BJ (cell line): ENCODE data around the gene GAS2L1. TPM values are rescaled to one million over a fixed set of nuclear protein-coding genes. Genes with fewer than 3 reads are reported as not detected.

Experiments
- CTCF ChIA-PET: fragments of 350-600 bp; formaldehyde crosslinking; extraction: SDS; loops from one replicate; lab custom pipeline; 2021; ENCODE audit warnings: antibody characterized with exemption, inconsistent platforms; lab: Yijun Ruan, JAX
- POLR2A ChIA-PET: fragments of 300-600 bp; sonication (Branson Sonifier 250); formaldehyde crosslinking; extraction: SDS; loops from one replicate; lab custom pipeline; 2021; ENCODE audit warnings: antibody characterized with exemption; lab: Charles Lee
- DNase-seq: peaks from one replicate; pipeline ENCODE4 v3.0.0-alpha.2; 2011; ENCODE audit warnings: low read depth
- H3K27me3 ChIP-seq: 2 replicates; pipeline ENCODE4 v1.6.0; 2011; ENCODE audit warnings: low read length; ENCODE audit not compliant: control insufficient read depth, insufficient read depth
- H3K36me3 ChIP-seq: 2 replicates; pipeline ENCODE4 v1.5.1; 2011; ENCODE audit warnings: low read length; ENCODE audit not compliant: control insufficient read depth, insufficient read depth
- H3K4me3 ChIP-seq: 2 replicates; pipeline ENCODE4 v1.5.1; 2011; ENCODE audit warnings: low read depth, mild to moderate bottlenecking, control low read depth, low read length
- CTCF ChIP-seq: IDR thresholded peaks from 2 replicates; pipeline ENCODE4 v1.5.1; 2011; ENCODE audit warnings: low read depth, mild to moderate bottlenecking, control low read depth, inconsistent platforms, low read length, moderate library complexity; ENCODE audit not compliant: insufficient read depth
- polyA plus RNA-seq: library from polyadenylated mRNA; depleted of rRNA; stranded (reverse); fragments of >200 nt; gene quantifications from 2 replicates; pipeline ENCODE4 v1.2.3, GENCODE V29; 2011

Gene GAS2L1
- polyA plus RNA-seq, 1 experiment = 17.0 TPM

GRCh38 chr22:29275819-29276565 is 30.5 kb upstream of the GAS2L1 start:
- ChIA-PET POLR2A (no interaction called here), CTCF (no interaction called here)
- DNase-seq = no peak
- Histone ChIP-seq H3K4me3 (no peak overlapping the region), H3K27me3 (no peaks in the 10 kb centered on the region), H3K36me3 (peaks cover 17% of the 10 kb centered on the region)
- TF ChIP-seq CTCF = no peak

- no peak for TF ChIP-seq CTCF
- CTCF ChIA-PET = interaction anchor here (0.5 kb wide), 1 partner anchor 86 kb away, joined by 4 read pairs; no protein-coding TSS in a partner anchor
- Histone ChIP-seq H3K4me3 (no peak overlapping the region), H3K36me3 (peaks cover 21% of the 10 kb centered on the region), H3K27me3 (no peaks in the 10 kb centered on the region)
- no peak for DNase-seq
- POLR2A ChIA-PET = no interaction called here
Measured at GRCh38 chr22:29277927-29278326, 28.5 kb upstream of the GAS2L1 start.

GRCh38 chr22:29284196-29284595 is 22.3 kb upstream of the GAS2L1 start:
- Histone ChIP-seq H3K36me3 (peaks cover 26% of the 10 kb centered on the region), H3K4me3 (no peak overlapping the region), H3K27me3 (no peaks in the 10 kb centered on the region)
- DNase-seq = no peak
- no peak for TF ChIP-seq CTCF
- ChIA-PET POLR2A (interaction anchor here (0.6 kb wide), 1 partner anchor 13 kb away, joined by 5 read pairs; no protein-coding TSS in a partner anchor), CTCF (interaction anchor here (0.8 kb wide), 1 partner anchor 39 kb away, joined by 3 read pairs; no protein-coding TSS in a partner anchor)

GRCh38 chr22:29288837-29289236 is 17.6 kb upstream of the GAS2L1 start:
- CTCF ChIA-PET = no interaction called here
- peaks cover 29% of the 10 kb centered on the region for H3K36me3 ChIP-seq
- no peak for TF ChIP-seq CTCF

GRCh38 chr22:29290061-29290460 is 16.4 kb upstream of the GAS2L1 start:
- TF ChIP-seq CTCF = no peak
- Histone ChIP-seq H3K4me3 (no peak overlapping the region), H3K27me3 (no peaks in the 10 kb centered on the region), H3K36me3 (peaks cover 28% of the 10 kb centered on the region)
- CTCF ChIA-PET = no interaction called here
- DNase-seq = no peak
- POLR2A ChIA-PET = no interaction called here

More at GRCh38 chr22:29288837-29289236, 17.6 kb upstream of the GAS2L1 start:
- Histone ChIP-seq H3K27me3 (no peaks in the 10 kb centered on the region), H3K4me3 (no peak overlapping the region)
- POLR2A ChIA-PET = no interaction called here
- DNase-seq = no peak
